DOHH2 (cell line): ENCODE results near the gene COX10.

Source experiments
- EZH2phosphoT487 ChIP-seq: fragments of 200-600 bp; sonication (generic); IDR thresholded peaks from 2 replicates; pipeline ENCODE4 v1.6.1; 2017; ENCODE audit warnings: borderline replicate concordance, mild to moderate bottlenecking, antibody characterized with exemption, low read length, moderate library complexity, mixed read lengths
- TF ChIP-seq, protein P1 (sequence below): fragments of 200-600 bp; sonication (generic); IDR thresholded peaks from one replicate; pipeline ENCODE4 v1.5.1; 2014; ENCODE audit warnings: antibody characterized with exemption, mild to moderate bottlenecking, low read depth, low read length; ENCODE audit not compliant: poor library complexity, severe bottlenecking

DNA sequence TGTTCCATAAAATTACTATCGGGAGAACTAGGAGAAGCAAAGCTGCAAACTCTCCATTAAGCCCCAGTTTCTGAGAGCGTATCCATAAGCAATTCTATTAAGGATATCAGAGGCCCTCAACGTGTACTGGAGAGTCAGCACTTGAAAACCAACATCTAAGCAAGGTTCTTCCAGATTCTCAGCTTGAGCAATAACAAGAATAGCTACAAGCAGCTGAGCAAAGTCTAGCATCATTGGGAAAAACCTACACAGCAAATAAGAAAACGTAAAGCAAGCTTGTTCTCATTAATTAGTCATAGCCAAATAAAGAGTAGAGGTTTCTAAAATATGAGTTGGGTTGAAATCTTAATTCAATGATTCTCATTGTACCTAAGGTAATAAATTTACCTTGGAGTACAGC is 26.9 kb upstream of the COX10 start:
- TF ChIP-seq, protein P1, sequence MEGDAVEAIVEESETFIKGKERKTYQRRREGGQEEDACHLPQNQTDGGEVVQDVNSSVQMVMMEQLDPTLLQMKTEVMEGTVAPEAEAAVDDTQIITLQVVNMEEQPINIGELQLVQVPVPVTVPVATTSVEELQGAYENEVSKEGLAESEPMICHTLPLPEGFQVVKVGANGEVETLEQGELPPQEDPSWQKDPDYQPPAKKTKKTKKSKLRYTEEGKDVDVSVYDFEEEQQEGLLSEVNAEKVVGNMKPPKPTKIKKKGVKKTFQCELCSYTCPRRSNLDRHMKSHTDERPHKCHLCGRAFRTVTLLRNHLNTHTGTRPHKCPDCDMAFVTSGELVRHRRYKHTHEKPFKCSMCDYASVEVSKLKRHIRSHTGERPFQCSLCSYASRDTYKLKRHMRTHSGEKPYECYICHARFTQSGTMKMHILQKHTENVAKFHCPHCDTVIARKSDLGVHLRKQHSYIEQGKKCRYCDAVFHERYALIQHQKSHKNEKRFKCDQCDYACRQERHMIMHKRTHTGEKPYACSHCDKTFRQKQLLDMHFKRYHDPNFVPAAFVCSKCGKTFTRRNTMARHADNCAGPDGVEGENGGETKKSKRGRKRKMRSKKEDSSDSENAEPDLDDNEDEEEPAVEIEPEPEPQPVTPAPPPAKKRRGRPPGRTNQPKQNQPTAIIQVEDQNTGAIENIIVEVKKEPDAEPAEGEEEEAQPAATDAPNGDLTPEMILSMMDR = no peak
- no peak for TF ChIP-seq EZH2phosphoT487
